Nephron progenitor cell (in vitro differentiated cells): Measurements from ENCODE around the gene MTRR.

Experiments used
- DNase-seq: peaks from one replicate; pipeline ENCODE4 v3.0.0; 2021
- H3K27ac Mint-ChIP-seq: 2 replicates; pipeline ENCODE4 v1.8.0; 2021; ENCODE audit warnings: mild to moderate bottlenecking, moderate library complexity, mixed read lengths
- H3K27me3 Mint-ChIP-seq: 2 replicates; pipeline ENCODE4 v1.8.0; 2021; ENCODE audit warnings: mild to moderate bottlenecking, low read depth, mixed read lengths; ENCODE audit not compliant: poor library complexity
- H3K36me3 Mint-ChIP-seq: 2 replicates; pipeline ENCODE4 v1.8.0; 2021; ENCODE audit warnings: low read depth, mixed read lengths
- H3K4me1 Mint-ChIP-seq: 2 replicates; pipeline ENCODE4 v1.8.0; 2021; ENCODE audit warnings: mixed read lengths
- H3K4me3 Mint-ChIP-seq: 2 replicates; pipeline ENCODE4 v1.8.0; 2021; ENCODE audit warnings: mild to moderate bottlenecking, moderate library complexity, mixed read lengths
- H3K9me3 Mint-ChIP-seq: 2 replicates; pipeline ENCODE4 v1.8.0; 2021; ENCODE audit warnings: mild to moderate bottlenecking, moderate library complexity, mixed read lengths
- CTCF ChIP-seq: fragments of 200-600 bp; sonication (generic); IDR thresholded peaks from 2 replicates; pipeline ENCODE4 v1.5.0; 2021; ENCODE audit warnings: antibody characterized with exemption

The MTRR gene

GRCh38 chr5:7868773-7869473 lies at the start of gene MTRR, which contains the start of gene FASTKD3:
TSS of gene MTRR (plus strand) at chr5:7869148. CDS start at chr5:7870795, 1,647 bp downstream.
TSS of gene FASTKD3 (minus strand) at chr5:7869031. CDS start at chr5:7868083, 948 bp downstream.
- Mint-ChIP-seq H3K36me3 (peaks cover 28% of the 10 kb centered on the region), H3K4me1 (peaks cover 40% of the 10 kb centered on the region), H3K4me3 (peak within 1 kb of the TSS; percentile 94), H3K27me3 (no peaks in the 10 kb centered on the region), H3K9me3 (no peaks in the 10 kb centered on the region), H3K27ac (peak within 1 kb of the TSS; percentile 43)
- TF ChIP-seq CTCF = no peak
- DNase-seq = peak; percentile 88

- Mint-ChIP-seq H3K27me3 (no peaks in the 10 kb centered on the region), H3K4me3 (no peak overlapping the region), H3K27ac (no peak overlapping the region), H3K36me3 (peaks cover 68% of the 10 kb centered on the region), H3K9me3 (no peaks in the 10 kb centered on the region), H3K4me1 (peaks cover 46% of the 10 kb centered on the region)
- DNase-seq = no peak
- TF ChIP-seq CTCF = no peak
Measured at GRCh38 chr5:7822449-7822848, 46.5 kb upstream of the MTRR start.

GRCh38 chr5:7823594-7823993 lies 45.4 kb upstream of the MTRR start:
- Mint-ChIP-seq H3K4me1 (peaks cover 46% of the 10 kb centered on the region), H3K4me3 (no peak overlapping the region), H3K36me3 (peaks cover 70% of the 10 kb centered on the region), H3K27me3 (no peaks in the 10 kb centered on the region), H3K9me3 (no peaks in the 10 kb centered on the region), H3K27ac (peak overlapping the region; percentile 88)
- TF ChIP-seq CTCF = no peak
- no peak for DNase-seq

- Mint-ChIP-seq H3K4me1 (peaks cover 41% of the 10 kb centered on the region), H3K36me3 (peaks cover 58% of the 10 kb centered on the region), H3K9me3 (no peaks in the 10 kb centered on the region), H3K4me3 (no peak overlapping the region), H3K27me3 (no peaks in the 10 kb centered on the region), H3K27ac (no peak overlapping the region)
- no peak for DNase-seq
- TF ChIP-seq CTCF = no peak
Measured at GRCh38 chr5:7824995-7825394, 44.0 kb upstream of the MTRR start.

- peaks cover 41% of the 10 kb centered on the region for H3K4me1 Mint-ChIP-seq
- H3K27ac Mint-ChIP-seq = no peak overlapping the region
- H3K36me3 Mint-ChIP-seq = peaks cover 58% of the 10 kb centered on the region
- DNase-seq = peak; percentile 21
- no peaks in the 10 kb centered on the region for H3K27me3 Mint-ChIP-seq
- TF ChIP-seq CTCF = no peak
- H3K9me3 Mint-ChIP-seq = no peaks in the 10 kb centered on the region
- H3K4me3 Mint-ChIP-seq = no peak overlapping the region
Measured at GRCh38 chr5:7825630-7826029, 43.3 kb upstream of the MTRR start.

GRCh38 chr5:7827610-7828009 lies 41.3 kb upstream of the MTRR start:
- Mint-ChIP-seq H3K4me3 (no peak overlapping the region), H3K27ac (no peak overlapping the region), H3K36me3 (peaks cover 40% of the 10 kb centered on the region), H3K9me3 (no peaks in the 10 kb centered on the region), H3K27me3 (no peaks in the 10 kb centered on the region), H3K4me1 (peaks cover 41% of the 10 kb centered on the region)
- DNase-seq = no peak
- no peak for TF ChIP-seq CTCF
